Gastrocnemius medialis (tissue), 4 donors: ENCODE results near the gene TMA7. TPM values are rescaled to one million over a fixed set of nuclear protein-coding genes. Genes with fewer than 3 reads are reported as not detected.
A peak's percentile ranks its signal among the peaks of the same experiment; 100 is the strongest.

ENCODE experiments used
- ATAC-seq, 2 donors: fragments of 150-250 bp; one replicate each; pipeline ENCODE4 v1.9.1; 2016
- DNase-seq, 2 donors: peaks; one replicate each; pipeline ENCODE4 v3.0.0-alpha.2; 2019
- H3K27ac ChIP-seq, 4 donors: fragments of 200-600 bp; sonication (generic); 1 replicate in 1 of 4; 2 replicates in 3 of 4; pipeline ENCODE4 v1.5.1; 2016 to 2018; ENCODE audit warnings: mild to moderate bottlenecking in 2 of 4, moderate library complexity in 1 of 4
- H3K27me3 ChIP-seq, 3 donors: fragments of 200-600 bp; sonication (generic) in 2 of 3; 1 replicate in 1 of 3; 2 replicates in 2 of 3; pipeline versions ENCODE4 v1.5.1 to v1.6.0; 2016 to 2019; ENCODE audit warnings: mild to moderate bottlenecking in 1 of 3, moderate library complexity in 1 of 3
- H3K36me3 ChIP-seq, 2 donors: fragments of 200-600 bp; sonication (generic) in 1 of 2; one replicate each; pipeline ENCODE4 v1.5.1; 2017 to 2018
- H3K4me1 ChIP-seq, 2 donors: fragments of 200-600 bp; sonication (generic) in 1 of 2; one replicate each; pipeline ENCODE4 v1.5.1; 2016 to 2017; ENCODE audit warnings: mild to moderate bottlenecking in 2 of 2
- H3K4me3 ChIP-seq, 4 donors: fragments of 200-600 bp; sonication (generic) in 3 of 4; 1 replicate in 1 of 4; 2 replicates in 3 of 4; pipeline ENCODE4 v1.5.1; 2016 to 2019; ENCODE audit warnings: mild to moderate bottlenecking in 2 of 4
- H3K9me3 ChIP-seq, 3 donors: fragments of 200-600 bp; sonication (generic) in 2 of 3; 1 replicate in 1 of 3; 2 replicates in 2 of 3; pipeline ENCODE4 v1.5.1; 2016 to 2019
- CTCF ChIP-seq, 5 experiments: fragments of 450-650 bp in 3 of 5; fragments of 200-600 bp in 2 of 5; sonication (generic) in 2 of 5; IDR thresholded peaks in 4 of 5; conservative IDR thresholded peaks in 1 of 5; 1 replicate in 4 of 5; 2 replicates in 1 of 5; pipeline ENCODE4 v1.5.1; 2016 to 2019; ENCODE audit warnings: antibody characterized with exemption in 5 of 5, mild to moderate bottlenecking in 3 of 5, moderate library complexity in 3 of 5
- POLR2A ChIP-seq, 2 donors: fragments of 450-650 bp; IDR thresholded peaks; one replicate each; pipeline ENCODE4 v1.6.1; 2017; ENCODE audit warnings: antibody characterized with exemption in 2 of 2, mild to moderate bottlenecking in 2 of 2, moderate library complexity in 2 of 2
- in situ Hi-C, 4 donors: fragments of 200-750 bp; cut with MboI; loops; one replicate each; pipeline versions ENCODE4 v1.15.0 to v1.8.0; 2017; ENCODE audit warnings: low sequenced_read_pairs in 4 of 4
- intact Hi-C: fragments of 100-400 bp; cut with DNase I; formaldehyde crosslinking; loops from one replicate; pipeline ENCODE4 v1.15.1; 2023; ENCODE audit warnings: low total_unique reads
- total RNA-seq, 4 donors: library from RNA; depleted of rRNA; stranded (reverse); fragments of >200 nt; gene quantifications; one replicate each; pipeline versions ENCODE4 v1.1.0 to v1.2.3, GENCODE V29; 2016

TMA7 gene
- total RNA-seq, 4 donors from 2014 or later, result 202 to 353 (median 294) TPM

DNA sequence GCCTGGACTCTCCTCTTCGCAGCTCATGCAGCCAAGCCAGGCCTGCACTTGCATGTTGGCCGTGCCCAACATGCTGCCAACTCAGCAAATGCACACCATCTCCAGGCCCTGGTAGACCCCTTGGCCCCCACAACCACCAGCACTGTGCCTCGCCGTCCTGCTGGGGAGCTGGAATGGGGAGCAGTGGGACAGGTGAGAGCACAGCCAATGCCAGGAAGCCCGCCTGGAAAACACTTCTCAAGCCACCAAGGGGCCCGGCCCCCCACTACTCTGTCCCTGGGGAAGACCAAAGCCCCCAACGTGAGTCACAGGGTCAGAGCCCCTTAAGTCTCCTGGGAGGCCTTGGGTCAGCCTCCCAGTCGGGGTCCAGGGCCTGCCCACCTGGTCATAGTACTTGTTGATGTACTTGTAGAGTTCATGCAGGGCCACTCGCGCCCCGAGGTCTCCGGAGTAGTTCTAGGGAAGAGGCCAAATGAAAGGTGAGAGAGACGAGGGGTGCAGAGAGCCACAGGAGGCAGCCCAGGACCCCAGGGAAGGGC lies 34.6 kb upstream of the TMA7 start:
- Histone ChIP-seq H3K9me3 (no peaks in the 10 kb centered on the region), H3K36me3 (no peaks in the 10 kb centered on the region), H3K4me3 (no peak overlapping the region), H3K27me3 (no peaks in the 10 kb centered on the region), H3K27ac (no peak overlapping the region), H3K4me1 (peaks cover 0 to 5% of the 10 kb centered on the region in 2 donors)
- no peak for TF ChIP-seq CTCF (IDR thresholded peaks at IDR 0.05 in 4 of 5, conservative IDR thresholded peaks at IDR 0.05 in 1 of 5)
- no peak for TF ChIP-seq POLR2A (IDR thresholded peaks at IDR 0.05)
- ATAC-seq (no peak), DNase-seq (no peak)
- in situ Hi-C loops, result no loop called here
- intact Hi-C loops, result no loop called here

DNA sequence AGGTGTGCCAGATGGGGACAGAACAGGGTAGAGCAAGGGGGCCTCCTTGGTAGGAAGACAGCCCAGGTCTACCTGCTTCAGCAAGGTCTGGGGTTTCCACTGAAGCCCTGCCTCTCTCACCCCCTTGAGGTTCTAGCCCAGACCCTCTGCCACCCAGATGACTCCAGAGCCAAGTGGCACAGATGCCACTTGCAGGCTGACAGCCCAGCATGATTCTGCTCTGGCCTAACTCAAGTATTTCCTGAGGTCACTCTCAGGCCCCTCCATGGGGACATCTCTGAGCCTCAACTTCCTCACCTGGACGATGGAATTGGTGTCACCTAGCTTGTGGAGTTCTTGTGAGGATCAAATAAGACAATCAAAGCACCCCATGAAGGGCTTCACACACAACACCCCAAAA lies 34.1 kb upstream of the TMA7 start:
- TF ChIP-seq POLR2A (IDR thresholded peaks at IDR 0.05) (no peak), CTCF (IDR thresholded peaks at IDR 0.05 in 4 of 5, conservative IDR thresholded peaks at IDR 0.05 in 1 of 5) (no peak)
- in situ Hi-C loops, result no loop called here

GRCh38 chr3:48406443-48407431 lies 33.3 kb upstream of the TMA7 start:
- DNase-seq (peak in 1 of 2 donors; percentile 1), ATAC-seq (no peak)
- no peaks in the 10 kb centered on the region for H3K27me3 ChIP-seq
- no peak overlapping the region for H3K4me3 ChIP-seq
- in situ Hi-C loops (no loop called here), intact Hi-C loops (no loop called here)
- H3K36me3 ChIP-seq, result no peaks in the 10 kb centered on the region
- peaks cover 0 to 5% of the 10 kb centered on the region in 2 donors for H3K4me1 ChIP-seq
- H3K27ac ChIP-seq, result no peak overlapping the region
- TF ChIP-seq CTCF (IDR thresholded peaks at IDR 0.05 in 4 of 5, conservative IDR thresholded peaks at IDR 0.05 in 1 of 5) (no peak), POLR2A (IDR thresholded peaks at IDR 0.05) (no peak)
- H3K9me3 ChIP-seq, result no peaks in the 10 kb centered on the region

More for the DNA sequence above, 34.1 kb upstream of the TMA7 start:
- Histone ChIP-seq H3K27me3 (no peaks in the 10 kb centered on the region), H3K9me3 (no peaks in the 10 kb centered on the region), H3K4me3 (no peak overlapping the region), H3K36me3 (no peaks in the 10 kb centered on the region), H3K4me1 (peaks cover 0 to 5% of the 10 kb centered on the region in 2 donors), H3K27ac (no peak overlapping the region)
- DNase-seq, result peak in 1 of 2 donors; percentile 1
- ATAC-seq, result no peak
- intact Hi-C loops, result no loop called here

- in situ Hi-C loops (no loop called here), intact Hi-C loops (no loop called here)
- no peak overlapping the region for H3K4me3 ChIP-seq
- no peak overlapping the region for H3K27ac ChIP-seq
- TF ChIP-seq CTCF (IDR thresholded peaks at IDR 0.05 in 4 of 5, conservative IDR thresholded peaks at IDR 0.05 in 1 of 5), result no peak
- TF ChIP-seq POLR2A (IDR thresholded peaks at IDR 0.05), result no peak
- no peaks in the 10 kb centered on the region for H3K27me3 ChIP-seq
- ATAC-seq (no peak), DNase-seq (peak in 1 of 2 donors; percentile 6)
- peaks cover 0 to 2% of the 10 kb centered on the region in 2 donors for H3K4me1 ChIP-seq
- H3K9me3 ChIP-seq, result no peaks in the 10 kb centered on the region
- H3K36me3 ChIP-seq, result no peaks in the 10 kb centered on the region
These were observed 32.4 kb upstream of the TMA7 start for GRCh38 chr3:48407542-48408099.
